ENCODE data around the gene LEMD2.

- peak in 2 of 3 experiments; percentile 20 to 44 for TF ChIP-seq CTCF (IDR thresholded peaks at IDR 0.05)
- TF ChIP-seq POLR2AphosphoS5 (IDR thresholded peaks at IDR 0.05): no peak
These were observed 23.7 kb upstream of the LEMD2 start for GRCh38 chr6:33812669-33813068.

Data from esophagus muscularis mucosa (tissue), 3 donors.